Measurements from ENCODE around the gene RPL4. TPM values are rescaled to one million over a fixed set of nuclear protein-coding genes. Genes with fewer than 3 reads are reported as not detected.
A peak's percentile ranks its signal among the peaks of the same experiment; 100 is the strongest.
"Not testable (repeated sequence)": the region's sequence is repeated elsewhere in the genome, so short reads cannot be mapped to it uniquely, and the experiment has no call there.

Gene RPL4
- total RNA-seq, 1 donor from 2014 or later, result 2,957 TPM

- peak; percentile 57 for DNase-seq (ENCODE audit: low read depth)
- H3K4me3 ChIP-seq (ENCODE audit: low read depth, low read length), result no peak overlapping the region
- TF ChIP-seq CTCF (conservative IDR thresholded peaks at IDR 0.05; ENCODE audit: low read depth, low read length), result no peak
Measured at GRCh38 chr15:66472176-66472999, 32.3 kb downstream of the RPL4 start.

DNA sequence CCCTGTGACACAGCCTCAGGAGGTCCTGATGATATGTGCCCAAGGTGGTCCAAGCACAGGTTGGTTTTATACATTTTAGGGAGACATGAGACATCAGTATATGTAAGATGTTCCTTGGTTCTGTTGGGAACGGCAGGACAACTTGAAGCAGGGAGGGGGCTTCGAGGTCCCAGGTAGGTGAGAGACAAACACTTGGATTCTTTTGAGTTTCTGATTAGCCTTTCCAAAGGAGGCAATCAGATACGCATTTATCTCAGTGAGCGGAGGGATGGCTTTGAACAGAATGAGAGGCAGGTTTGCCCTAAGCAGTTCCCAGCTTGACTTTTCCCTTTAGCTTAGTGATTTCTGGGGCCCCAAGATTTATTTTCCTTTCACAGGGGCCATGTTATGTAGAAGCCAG, 33.8 kb downstream of the RPL4 start:
- H3K4me3 ChIP-seq (ENCODE audit: low read depth, low read length); DNase-seq (ENCODE audit: low read depth): not testable (repeated sequence)

- not testable (repeated sequence) for DNase-seq (ENCODE audit: low read depth); H3K4me3 ChIP-seq (ENCODE audit: low read depth, low read length)
Measured at GRCh38 chr15:66467162-66468040, 37.3 kb downstream of the RPL4 start.

DNA sequence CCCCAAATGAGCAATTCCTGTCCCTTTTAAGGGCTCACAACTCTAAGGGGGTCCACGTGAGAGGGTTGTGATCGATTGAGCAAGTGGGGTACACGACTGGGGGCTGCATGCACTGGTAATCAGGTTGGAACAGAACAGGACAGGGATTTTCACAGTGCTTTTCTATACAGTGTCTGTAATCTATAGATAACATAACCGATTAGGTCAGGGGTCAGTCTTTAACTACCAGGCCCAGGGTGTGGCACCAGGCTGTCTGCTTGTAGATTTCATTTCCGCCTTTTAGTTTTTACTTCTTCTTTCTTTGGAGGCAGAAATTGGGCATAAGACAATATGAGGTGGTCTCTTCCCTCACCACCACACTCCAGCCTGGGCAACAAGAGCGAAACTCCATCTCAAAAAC, 39.4 kb downstream of the RPL4 start:
- not testable (repeated sequence) for H3K4me3 ChIP-seq (ENCODE audit: low read depth, low read length); DNase-seq (ENCODE audit: low read depth)

DNA sequence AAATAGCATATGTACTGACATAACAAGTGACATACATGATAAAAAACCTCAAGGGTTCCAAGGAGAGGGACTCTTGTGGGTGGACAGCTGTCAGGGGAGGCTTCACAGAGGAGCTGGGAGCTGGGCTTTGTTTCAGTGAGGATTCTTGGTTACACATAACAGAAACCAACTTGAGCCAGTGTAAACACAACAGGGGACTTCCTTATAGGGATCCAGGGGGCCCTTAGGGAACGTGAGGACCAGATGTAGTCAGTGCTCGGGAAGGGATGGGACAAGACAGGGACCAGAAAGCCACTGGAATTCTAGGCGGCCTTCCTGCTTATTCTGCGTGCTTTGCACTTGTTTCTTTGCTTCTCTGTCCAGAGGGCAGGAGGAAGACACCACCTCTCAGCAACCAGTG, 42.0 kb downstream of the RPL4 start:
- no peak overlapping the region for H3K4me3 ChIP-seq (ENCODE audit: low read depth, low read length)
- DNase-seq (ENCODE audit: low read depth), result no peak
- TF ChIP-seq CTCF (conservative IDR thresholded peaks at IDR 0.05; ENCODE audit: low read depth, low read length), result no peak

DNA sequence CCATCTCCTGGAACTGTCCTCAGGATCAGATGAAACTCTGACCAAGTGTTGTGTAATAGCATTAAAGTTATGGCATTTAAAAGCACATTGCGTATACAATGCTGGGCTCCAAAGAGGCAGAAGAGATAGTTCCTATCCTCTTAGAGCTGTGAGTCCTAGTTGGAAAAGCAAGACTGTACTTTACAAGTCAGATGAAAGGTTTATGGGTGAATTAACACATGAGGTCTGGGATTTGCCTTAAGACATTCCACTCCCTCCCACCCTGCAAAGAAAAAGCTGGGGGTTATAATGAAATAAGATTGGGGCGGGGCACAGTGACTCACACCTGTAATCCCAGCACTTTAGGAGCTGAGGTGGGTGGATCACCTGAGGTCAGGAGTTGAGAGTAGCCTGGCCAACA, 42.7 kb downstream of the RPL4 start:
- TF ChIP-seq CTCF (conservative IDR thresholded peaks at IDR 0.05; ENCODE audit: low read depth, low read length), result no peak
- DNase-seq (ENCODE audit: low read depth), result no peak
- H3K4me3 ChIP-seq (ENCODE audit: low read depth, low read length), result no peak overlapping the region

- H3K4me3 ChIP-seq (ENCODE audit: low read depth, low read length); DNase-seq (ENCODE audit: low read depth): not testable (repeated sequence)
Measured at GRCh38 chr15:66461294-66461693, 43.4 kb downstream of the RPL4 start.

DNA sequence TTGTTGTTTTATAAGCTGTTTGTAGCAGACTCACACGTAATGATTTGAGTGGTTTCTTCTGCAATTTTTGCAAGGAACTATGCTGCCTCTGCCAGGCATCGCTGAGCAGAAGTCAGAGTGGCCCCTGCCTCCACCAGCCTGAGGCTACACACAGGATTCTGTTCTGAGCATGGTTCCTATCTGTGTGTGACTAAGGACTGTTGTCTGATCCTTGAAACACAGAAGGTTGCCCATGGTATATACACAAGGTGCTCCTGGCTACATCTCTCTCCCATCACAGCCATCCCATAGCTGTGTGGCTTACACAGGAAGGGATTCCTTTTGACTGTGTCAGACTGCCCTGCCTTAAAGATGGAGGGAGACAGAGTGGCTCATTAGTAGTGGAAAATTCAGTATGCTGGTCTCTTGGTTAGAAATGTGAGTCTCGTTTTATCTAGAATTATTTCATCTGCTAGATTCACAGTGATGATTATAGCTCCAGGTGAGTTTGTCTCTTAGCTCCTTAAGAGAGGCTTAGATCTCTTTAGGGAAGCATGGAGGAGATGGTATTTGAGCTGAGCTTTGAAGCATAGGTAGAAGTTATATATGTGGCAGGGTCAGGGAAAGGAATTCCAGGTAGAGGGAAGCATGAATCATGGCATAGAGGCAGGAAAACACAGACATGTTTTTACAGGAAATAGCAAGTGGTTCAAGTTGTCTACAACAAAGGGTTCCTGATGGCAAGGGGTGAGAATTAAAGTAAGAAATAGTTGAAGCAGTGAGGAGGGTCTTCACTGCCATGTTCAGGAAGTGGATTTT, 44.6 kb downstream of the RPL4 start:
- no peak overlapping the region for H3K4me3 ChIP-seq (ENCODE audit: low read depth, low read length)
- TF ChIP-seq CTCF (conservative IDR thresholded peaks at IDR 0.05; ENCODE audit: low read depth, low read length), result no peak
- DNase-seq (ENCODE audit: low read depth), result no peak

All from epithelial cell of proximal tubule (primary cell).